K562 (cell line): Measurements from ENCODE around the gene RSPH9. TPM values are rescaled to one million over a fixed set of nuclear protein-coding genes. Genes with fewer than 3 reads are reported as not detected.

Experiments used
- ARHGAP35 ChIP-seq: fragments of 450-650 bp; IDR thresholded peaks from 2 replicates; pipeline ENCODE4 v1.6.1; 2018; ENCODE audit not compliant: partially characterized antibody
- EP400 ChIP-seq: fragments of 450-650 bp; IDR thresholded peaks from 2 replicates; pipeline ENCODE4 v1.6.1; 2017; ENCODE audit warnings: antibody characterized with exemption, mild to moderate bottlenecking, moderate library complexity
- FIP1L1 ChIP-seq: fragments of 200-400 bp; formaldehyde crosslinking; IDR thresholded peaks from 2 replicates; pipeline ENCODE4 v1.6.1; 2018; ENCODE audit warnings: mild to moderate bottlenecking, low read depth, low read length; ENCODE audit not compliant: poor library complexity, severe bottlenecking
- MAFG ChIP-seq: fragments of 450-650 bp; conservative IDR thresholded peaks from 2 replicates; pipeline ENCODE4 v1.6.1; 2016; ENCODE audit warnings: missing genetic modification characterization, missing compliant biosample characterization
- MTF1 ChIP-seq: fragments of 250-450 bp; sonication (Bioruptor Pico); IDR thresholded peaks from 2 replicates; pipeline ENCODE4 v1.9.0; 2021; ENCODE audit warnings: moderate library complexity, mild to moderate bottlenecking, inconsistent platforms, borderline replicate concordance
- NBN ChIP-seq: fragments of 450-650 bp; IDR thresholded peaks from 2 replicates; pipeline ENCODE4 v1.6.1; 2016; ENCODE audit warnings: low read depth, mild to moderate bottlenecking
- OTX1 ChIP-seq: fragments of 450-650 bp; formaldehyde crosslinking; IDR thresholded peaks from 2 replicates; pipeline ENCODE4 v1.4.0; 2022; ENCODE audit warnings: mild to moderate bottlenecking
- POLR2G ChIP-seq: fragments of 200-400 bp; formaldehyde crosslinking; IDR thresholded peaks from 2 replicates; pipeline ENCODE4 v1.6.1; 2017; ENCODE audit warnings: low read depth, mild to moderate bottlenecking, antibody characterized with exemption, low read length, moderate library complexity
- SAFB ChIP-seq: fragments of 200-400 bp; formaldehyde crosslinking; IDR thresholded peaks from 2 replicates; pipeline ENCODE4 v1.6.1; 2017; ENCODE audit warnings: low read depth, low read length, borderline replicate concordance
- SRSF3 ChIP-seq: fragments of 200-400 bp; formaldehyde crosslinking; IDR thresholded peaks from 2 replicates; pipeline ENCODE4 v1.6.1; 2016; ENCODE audit warnings: mild to moderate bottlenecking, low read length, moderate library complexity; ENCODE audit not compliant: insufficient read depth
- TEAD1 ChIP-seq, 2 experiments: fragments of 450-650 bp in 1 of 2; sonication (generic) in 1 of 2; formaldehyde crosslinking; IDR thresholded peaks; 2 replicates each; pipeline versions ENCODE4 v1.4.0 to v1.8.0; 2020 to 2022; ENCODE audit warnings: mild to moderate bottlenecking in 2 of 2, missing genetic modification reagents in 1 of 2
- TEAD4 ChIP-seq, 2 experiments: sonication (generic) in 1 of 2; formaldehyde crosslinking in 1 of 2; IDR thresholded peaks; 2 replicates each; pipeline versions ENCODE4 v1.6.1 to v1.8.0; 2012 to 2022; ENCODE audit warnings: borderline replicate concordance in 1 of 2, inconsistent platforms in 1 of 2, low read length in 1 of 2, mild to moderate bottlenecking in 1 of 2, missing genetic modification reagents in 1 of 2
- ZNF41 ChIP-seq: fragments of 250-450 bp; sonication (Bioruptor Pico); conservative IDR thresholded peaks from 2 replicates; pipeline ENCODE4 v1.4.0; 2020; ENCODE audit warnings: mild to moderate bottlenecking
- ZNF696 ChIP-seq: fragments of 250-450 bp; sonication (Bioruptor Pico); conservative IDR thresholded peaks from 2 replicates; pipeline ENCODE4 v1.4.0; 2020; ENCODE audit warnings: mild to moderate bottlenecking, moderate library complexity
- polyA plus RNA-seq, 8 experiments: library from polyadenylated mRNA; depleted of rRNA in 4 of 8; stranded (reverse) in 5 of 8; unstranded in 3 of 8; fragments of >200 nt; fragmentation: Nextera tagmentation in 2 of 8; fragmentation: Illumina TruSeq in 1 of 8; extraction: Ambion mirVana in 2 of 8; extraction: Trizol in 1 of 8; gene quantifications; 2 replicates each; pipeline versions ENCODE4 v1.2.1 to v1.2.3, GENCODE V29; 2011 to 2014; ENCODE audit warnings: inconsistent platforms in 1 of 8, missing spikeins in 1 of 8
- total RNA-seq, 7 experiments: library from RNA; depleted of rRNA in 6 of 7; stranded (reverse); fragments of >200 nt in 6 of 7; fragmentation: Illumina TruSeq in 2 of 7; extraction: Trizol in 2 of 7; gene quantifications; 2 replicates each; pipeline versions ENCODE4 v1.2.1 to v1.2.3, GENCODE V29; 2011 to 2021; ENCODE audit warnings: low replicate concordance in 1 of 7
- TF ChIP-seq, protein P1 (sequence below), 2 experiments: fragments of 250-450 bp in 1 of 2; fragments of 450-650 bp in 1 of 2; sonication (Bioruptor Pico) in 1 of 2; IDR thresholded peaks; 2 replicates each; pipeline versions ENCODE4 v1.6.1 to v1.8.0; 2016 to 2021; ENCODE audit warnings: mild to moderate bottlenecking in 2 of 2, moderate library complexity in 2 of 2, missing compliant biosample characterization in 1 of 2, missing genetic modification characterization in 1 of 2
- TF ChIP-seq, protein P2 (sequence below), 3 experiments: fragments of 200-800 bp in 1 of 3; sonication (Bioruptor generic) in 1 of 3; sonication (generic) in 1 of 3; formaldehyde crosslinking in 1 of 3; IDR thresholded peaks; 2 replicates each; pipeline versions ENCODE4 v1.6.1 to v1.8.0; 2016 to 2022; ENCODE audit warnings: mild to moderate bottlenecking in 2 of 3, missing compliant biosample characterization in 2 of 3, missing genetic modification characterization in 2 of 3, missing genetic modification reagents in 1 of 3
- TF ChIP-seq, protein P3 (sequence below): fragments of 250-450 bp; sonication (Bioruptor Pico); IDR thresholded peaks from 2 replicates; pipeline ENCODE4 v1.5.0; 2021; ENCODE audit warnings: mild to moderate bottlenecking, moderate library complexity
- TF ChIP-seq, protein P4 (sequence below): fragments of 450-650 bp; conservative IDR thresholded peaks from 2 replicates; pipeline ENCODE4 v1.6.1; 2016; ENCODE audit warnings: missing genetic modification characterization, low read depth, mild to moderate bottlenecking, control low read depth, missing compliant biosample characterization

RSPH9 gene
- total and polyA plus RNA-seq, 9 of the 15 experiments (the other 6 are each of a cell fraction or from before 2014, with no cell fraction given), result 0.05 to 0.60 (median 0.39) TPM; not detected in 6

DNA sequence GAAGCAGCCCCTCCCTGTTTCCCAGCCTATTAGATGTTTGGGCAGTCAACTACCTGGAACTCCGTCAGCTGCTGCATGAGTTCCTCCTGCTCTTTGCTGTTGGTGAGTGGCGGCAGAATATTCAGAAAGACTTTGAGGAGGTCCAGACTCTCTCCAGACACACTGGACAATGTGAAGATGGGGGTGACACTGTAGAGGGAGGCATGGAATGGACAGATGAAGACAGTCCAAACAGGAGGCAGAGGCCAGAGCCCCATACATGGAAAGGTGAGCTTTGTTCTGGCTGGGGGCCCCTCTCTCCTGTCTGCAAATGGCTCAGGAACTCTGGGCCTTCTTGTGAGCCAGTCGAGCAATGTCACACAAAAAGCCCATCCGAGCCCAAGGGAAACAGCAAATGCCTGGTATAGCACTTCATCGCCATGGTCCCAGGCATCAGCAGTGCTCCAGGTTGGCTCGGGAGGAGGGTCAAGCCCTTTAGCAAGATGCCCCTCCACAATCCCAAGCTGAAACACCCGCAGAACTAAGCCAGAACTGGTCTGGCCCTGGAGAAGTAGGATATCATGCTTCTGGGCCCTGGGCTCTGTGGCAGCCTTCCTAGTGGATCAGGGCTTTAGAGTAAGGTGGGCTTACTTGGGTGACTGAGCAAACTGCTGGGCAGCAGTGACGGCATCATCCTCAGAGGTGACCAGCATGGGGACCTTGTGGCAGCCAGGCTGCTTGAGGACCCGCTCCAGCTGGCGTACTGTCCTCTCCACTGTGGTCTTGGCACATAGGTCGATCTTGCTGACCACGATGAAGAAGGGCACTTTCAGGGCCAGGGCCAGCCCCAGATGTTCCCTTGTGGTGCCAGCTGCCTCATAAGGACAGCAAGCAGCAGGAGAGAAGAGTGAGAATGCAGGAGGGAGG is 20.7 kb upstream of the RSPH9 start (continued):
- TF ChIP-seq SAFB (no peak), NBN (no peak), EP400 (no peak), ZNF41 (CRISPR knock-in tag) (no peak), MAFG (tag) (no peak), POLR2G (peak; percentile 72), MTF1 (no peak), OTX1 (CRISPR knock-in tag) (no peak), SRSF3 (no peak), TEAD4 (IDR thresholded peaks at IDR 0.05; ENCODE audit: low read length) (no peak), TEAD4 (CRISPR knock-in tag; IDR thresholded peaks at IDR 0.05; ENCODE audit: borderline replicate concordance) (no peak), ARHGAP35 (no peak), TEAD1 (CRISPR knock-in tag; IDR thresholded peaks at IDR 0.05) (no peak), ZNF696 (CRISPR knock-in tag) (no peak), FIP1L1 (no peak)
- TF ChIP-seq, protein P1, sequence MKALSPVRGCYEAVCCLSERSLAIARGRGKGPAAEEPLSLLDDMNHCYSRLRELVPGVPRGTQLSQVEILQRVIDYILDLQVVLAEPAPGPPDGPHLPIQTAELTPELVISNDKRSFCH (CRISPR knock-in tag; IDR thresholded peaks at IDR 0.05), result no peak
- TF ChIP-seq, protein P1 (tag; IDR thresholded peaks at IDR 0.05), result no peak
- TF ChIP-seq, protein P2, sequence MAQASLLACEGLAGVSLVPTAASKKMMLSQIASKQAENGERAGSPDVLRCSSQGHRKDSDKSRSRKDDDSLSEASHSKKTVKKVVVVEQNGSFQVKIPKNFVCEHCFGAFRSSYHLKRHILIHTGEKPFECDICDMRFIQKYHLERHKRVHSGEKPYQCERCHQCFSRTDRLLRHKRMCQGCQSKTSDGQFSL (CRISPR knock-in tag; IDR thresholded peaks at IDR 0.05), result no peak
- TF ChIP-seq, protein P2 (tag; IDR thresholded peaks at IDR 0.05), result no peak
- TF ChIP-seq, protein P3, sequence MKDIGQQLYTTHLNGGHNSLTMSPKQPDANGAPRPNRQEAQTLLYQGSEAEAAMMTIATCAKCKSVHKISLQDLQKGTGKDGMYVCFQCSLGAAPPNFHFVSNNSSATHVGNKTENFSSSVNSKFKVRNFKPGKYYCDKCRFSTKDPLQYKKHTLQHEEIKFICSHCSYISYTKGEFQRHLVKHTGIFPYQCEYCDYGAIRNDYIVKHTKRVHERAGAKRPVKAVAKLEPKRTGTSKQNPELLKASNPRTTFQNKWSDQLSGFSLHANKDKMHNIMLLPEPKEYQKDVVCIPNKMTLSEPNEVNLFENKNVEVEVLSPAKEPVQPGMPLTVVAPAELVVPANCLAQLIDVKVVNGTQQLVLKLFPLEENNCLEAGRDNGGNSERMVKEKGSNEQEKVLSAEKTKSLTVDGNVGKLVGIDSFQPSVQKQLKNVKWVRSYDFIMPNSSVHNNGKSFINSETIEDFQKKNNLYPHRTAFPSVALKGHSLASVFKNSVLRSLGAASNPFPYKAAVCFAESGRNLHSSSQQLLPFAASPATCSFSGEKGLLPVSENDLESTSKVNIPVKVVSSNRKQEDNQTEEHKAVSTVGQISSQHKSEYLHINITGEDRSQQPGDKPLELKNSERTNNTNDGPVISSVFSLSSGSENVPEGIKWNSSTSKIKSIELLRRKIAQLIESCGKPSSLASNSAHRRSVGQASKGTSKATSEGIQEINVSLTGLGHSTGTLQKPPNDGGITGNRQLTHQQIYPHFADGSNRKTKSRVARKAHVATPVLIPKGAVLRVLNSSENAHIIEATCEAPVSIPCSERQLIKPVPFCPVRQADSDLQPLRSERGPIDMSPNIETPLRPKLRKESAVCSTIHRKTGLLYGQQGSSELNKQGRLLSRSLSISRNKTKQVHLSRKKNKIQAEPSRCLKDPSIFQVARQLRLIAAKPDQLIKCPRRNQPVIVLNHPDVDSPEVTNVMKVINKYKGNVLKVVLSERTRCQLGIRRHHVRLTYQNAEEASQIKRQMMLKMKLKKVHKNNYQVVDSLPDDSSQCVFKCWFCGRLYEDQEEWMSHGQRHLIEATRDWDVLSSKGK, result no peak
- TF ChIP-seq, protein P4, sequence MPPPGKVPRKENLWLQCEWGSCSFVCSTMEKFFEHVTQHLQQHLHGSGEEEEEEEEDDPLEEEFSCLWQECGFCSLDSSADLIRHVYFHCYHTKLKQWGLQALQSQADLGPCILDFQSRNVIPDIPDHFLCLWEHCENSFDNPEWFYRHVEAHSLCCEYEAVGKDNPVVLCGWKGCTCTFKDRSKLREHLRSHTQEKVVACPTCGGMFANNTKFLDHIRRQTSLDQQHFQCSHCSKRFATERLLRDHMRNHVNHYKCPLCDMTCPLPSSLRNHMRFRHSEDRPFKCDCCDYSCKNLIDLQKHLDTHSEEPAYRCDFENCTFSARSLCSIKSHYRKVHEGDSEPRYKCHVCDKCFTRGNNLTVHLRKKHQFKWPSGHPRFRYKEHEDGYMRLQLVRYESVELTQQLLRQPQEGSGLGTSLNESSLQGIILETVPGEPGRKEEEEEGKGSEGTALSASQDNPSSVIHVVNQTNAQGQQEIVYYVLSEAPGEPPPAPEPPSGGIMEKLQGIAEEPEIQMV (tag), result no peak
